ENCODE measurements around the gene KANSL1.
"Not testable (repeated sequence)": the region's sequence is repeated elsewhere in the genome, so short reads cannot be mapped to it uniquely, and the experiment has no call there.

Gene KANSL1

DNA sequence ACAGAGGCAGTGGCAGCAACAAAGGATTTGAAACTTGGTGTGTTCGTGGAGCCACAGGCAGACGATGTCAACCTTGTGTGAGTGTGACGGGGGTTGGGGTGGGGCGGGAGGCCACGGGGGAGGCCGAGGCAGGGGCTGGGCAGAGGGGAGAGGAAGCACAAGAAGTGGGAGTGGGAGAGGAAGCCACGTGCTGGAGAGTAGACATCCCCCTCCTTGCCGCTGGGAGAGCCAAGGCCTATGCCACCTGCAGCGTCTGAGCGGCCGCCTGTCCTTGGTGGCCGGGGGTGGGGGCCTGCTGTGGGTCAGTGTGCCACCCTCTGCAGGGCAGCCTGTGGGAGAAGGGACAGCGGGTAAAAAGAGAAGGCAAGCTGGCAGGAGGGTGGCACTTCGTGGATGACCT is 168.6 kb downstream of the KANSL1 start:
- TF ChIP-seq OSR1 (CRISPR knock-in tag; IDR thresholded peaks at IDR 0.05) (no peak), ESRRG (CRISPR knock-in tag; IDR thresholded peaks at IDR 0.05) (no peak), ZNF565 (CRISPR knock-in tag; conservative IDR thresholded peaks at IDR 0.05; ENCODE audit: low read depth) (no peak), ZFP30 (CRISPR knock-in tag; IDR thresholded peaks at IDR 0.05) (no peak), TCF4 (CRISPR knock-in tag; IDR thresholded peaks at IDR 0.05; ENCODE audit: borderline replicate concordance) (no peak), ZC3H10 (CRISPR knock-in tag; IDR thresholded peaks at IDR 0.05) (no peak)

DNA sequence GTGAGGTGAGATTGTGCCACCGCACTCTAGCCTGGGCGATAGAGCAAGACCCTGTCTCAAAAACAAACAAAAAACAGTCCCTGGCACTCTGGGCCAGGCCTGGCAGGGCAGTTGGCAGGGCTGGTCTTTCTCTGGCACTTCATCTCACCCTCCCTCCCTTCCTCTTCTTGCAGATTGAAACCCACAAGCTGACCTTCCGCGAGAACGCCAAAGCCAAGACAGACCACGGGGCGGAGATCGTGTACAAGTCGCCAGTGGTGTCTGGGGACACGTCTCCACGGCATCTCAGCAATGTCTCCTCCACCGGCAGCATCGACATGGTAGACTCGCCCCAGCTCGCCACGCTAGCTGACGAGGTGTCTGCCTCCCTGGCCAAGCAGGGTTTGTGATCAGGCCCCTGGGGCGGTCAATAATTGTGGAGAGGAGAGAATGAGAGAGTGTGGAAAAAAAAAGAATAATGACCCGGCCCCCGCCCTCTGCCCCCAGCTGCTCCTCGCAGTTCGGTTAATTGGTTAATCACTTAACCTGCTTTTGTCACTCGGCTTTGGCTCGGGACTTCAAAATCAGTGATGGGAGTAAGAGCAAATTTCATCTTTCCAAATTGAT is 169.3 kb downstream of the KANSL1 start:
- no peak for ATAC-seq
- no peak for TF ChIP-seq ARNTL (CRISPR knock-in tag; IDR thresholded peaks at IDR 0.05; ENCODE audit: borderline replicate concordance, low read depth)
- TF ChIP-seq, protein P1, sequence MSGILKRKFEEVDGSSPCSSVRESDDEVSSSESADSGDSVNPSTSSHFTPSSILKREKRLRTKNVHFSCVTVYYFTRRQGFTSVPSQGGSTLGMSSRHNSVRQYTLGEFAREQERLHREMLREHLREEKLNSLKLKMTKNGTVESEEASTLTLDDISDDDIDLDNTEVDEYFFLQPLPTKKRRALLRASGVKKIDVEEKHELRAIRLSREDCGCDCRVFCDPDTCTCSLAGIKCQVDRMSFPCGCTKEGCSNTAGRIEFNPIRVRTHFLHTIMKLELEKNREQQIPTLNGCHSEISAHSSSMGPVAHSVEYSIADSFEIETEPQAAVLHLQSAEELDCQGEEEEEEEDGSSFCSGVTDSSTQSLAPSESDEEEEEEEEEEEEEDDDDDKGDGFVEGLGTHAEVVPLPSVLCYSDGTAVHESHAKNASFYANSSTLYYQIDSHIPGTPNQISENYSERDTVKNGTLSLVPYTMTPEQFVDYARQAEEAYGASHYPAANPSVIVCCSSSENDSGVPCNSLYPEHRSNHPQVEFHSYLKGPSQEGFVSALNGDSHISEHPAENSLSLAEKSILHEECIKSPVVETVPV (CRISPR knock-in tag; IDR thresholded peaks at IDR 0.05) = no peak
- no peak for TF ChIP-seq SNAI2 (CRISPR knock-in tag; IDR thresholded peaks at IDR 0.05)
- no peak for TF ChIP-seq ZFP30 (CRISPR knock-in tag; IDR thresholded peaks at IDR 0.05)
- TF ChIP-seq, protein P2, sequence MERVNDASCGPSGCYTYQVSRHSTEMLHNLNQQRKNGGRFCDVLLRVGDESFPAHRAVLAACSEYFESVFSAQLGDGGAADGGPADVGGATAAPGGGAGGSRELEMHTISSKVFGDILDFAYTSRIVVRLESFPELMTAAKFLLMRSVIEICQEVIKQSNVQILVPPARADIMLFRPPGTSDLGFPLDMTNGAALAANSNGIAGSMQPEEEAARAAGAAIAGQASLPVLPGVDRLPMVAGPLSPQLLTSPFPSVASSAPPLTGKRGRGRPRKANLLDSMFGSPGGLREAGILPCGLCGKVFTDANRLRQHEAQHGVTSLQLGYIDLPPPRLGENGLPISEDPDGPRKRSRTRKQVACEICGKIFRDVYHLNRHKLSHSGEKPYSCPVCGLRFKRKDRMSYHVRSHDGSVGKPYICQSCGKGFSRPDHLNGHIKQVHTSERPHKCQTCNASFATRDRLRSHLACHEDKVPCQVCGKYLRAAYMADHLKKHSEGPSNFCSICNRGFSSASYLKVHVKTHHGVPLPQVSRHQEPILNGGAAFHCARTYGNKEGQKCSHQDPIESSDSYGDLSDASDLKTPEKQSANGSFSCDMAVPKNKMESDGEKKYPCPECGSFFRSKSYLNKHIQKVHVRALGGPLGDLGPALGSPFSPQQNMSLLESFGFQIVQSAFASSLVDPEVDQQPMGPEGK (CRISPR knock-in tag; IDR thresholded peaks at IDR 0.05; ENCODE audit: borderline replicate concordance) = no peak
- no peak for TF ChIP-seq ZNF70 (CRISPR knock-in tag; IDR thresholded peaks at IDR 0.05)
- TF ChIP-seq RARB (CRISPR knock-in tag; IDR thresholded peaks at IDR 0.05) = no peak
- TF ChIP-seq, protein P3, sequence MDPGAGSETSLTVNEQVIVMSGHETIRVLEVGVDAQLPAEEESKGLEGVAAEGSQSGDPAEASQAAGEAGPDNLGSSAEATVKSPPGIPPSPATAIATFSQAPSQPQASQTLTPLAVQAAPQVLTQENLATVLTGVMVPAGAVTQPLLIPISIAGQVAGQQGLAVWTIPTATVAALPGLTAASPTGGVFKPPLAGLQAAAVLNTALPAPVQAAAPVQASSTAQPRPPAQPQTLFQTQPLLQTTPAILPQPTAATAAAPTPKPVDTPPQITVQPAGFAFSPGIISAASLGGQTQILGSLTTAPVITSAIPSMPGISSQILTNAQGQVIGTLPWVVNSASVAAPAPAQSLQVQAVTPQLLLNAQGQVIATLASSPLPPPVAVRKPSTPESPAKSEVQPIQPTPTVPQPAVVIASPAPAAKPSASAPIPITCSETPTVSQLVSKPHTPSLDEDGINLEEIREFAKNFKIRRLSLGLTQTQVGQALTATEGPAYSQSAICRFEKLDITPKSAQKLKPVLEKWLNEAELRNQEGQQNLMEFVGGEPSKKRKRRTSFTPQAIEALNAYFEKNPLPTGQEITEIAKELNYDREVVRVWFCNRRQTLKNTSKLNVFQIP (CRISPR knock-in tag; IDR thresholded peaks at IDR 0.05; ENCODE audit: borderline replicate concordance, low read depth) = no peak

More for the DNA sequence above, 168.6 kb downstream of the KANSL1 start:
- no peak for ATAC-seq

DNA sequence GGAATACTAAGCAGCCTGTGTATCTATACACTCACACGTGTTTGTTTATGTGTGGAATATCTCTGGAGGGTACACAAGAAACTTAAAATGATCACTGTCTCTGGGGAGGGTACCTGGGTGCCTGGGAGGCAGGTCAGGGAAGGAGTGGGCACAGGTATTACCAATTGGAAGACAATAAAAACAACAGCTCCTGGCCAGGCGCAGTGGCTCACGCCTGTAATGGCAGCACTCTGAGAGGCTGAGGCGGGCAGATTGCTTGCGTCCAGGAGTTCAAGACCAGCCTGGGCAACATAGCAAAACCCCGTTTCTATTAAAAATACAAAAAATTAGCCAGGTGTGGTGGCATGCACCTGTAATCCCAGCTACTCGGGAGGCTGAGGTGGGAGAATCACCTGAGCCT is 169.9 kb downstream of the KANSL1 start:
- ATAC-seq = not testable (repeated sequence)

DNA sequence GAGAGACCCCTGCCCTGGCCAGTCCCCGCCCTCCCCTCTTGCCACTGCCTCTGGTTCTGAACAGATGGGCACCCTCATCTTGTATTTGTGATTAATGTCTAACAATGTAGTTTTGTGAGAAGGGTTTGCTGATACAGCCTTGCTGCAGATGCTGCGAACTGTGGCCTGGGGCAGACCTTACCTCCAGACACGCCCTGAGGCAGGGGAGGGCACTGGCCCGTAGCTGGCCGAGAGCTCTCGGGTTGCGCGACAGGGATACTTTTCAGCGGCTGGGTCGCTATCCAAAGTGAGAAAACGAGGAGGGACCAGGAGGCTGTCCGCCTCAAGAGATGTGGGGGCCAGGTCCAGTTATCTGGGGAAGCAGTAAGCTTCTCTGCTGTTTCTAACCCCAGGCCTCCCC is 172.2 kb downstream of the KANSL1 start:
- no peak for TF ChIP-seq TOX (CRISPR knock-in tag; IDR thresholded peaks at IDR 0.05; ENCODE audit: borderline replicate concordance)
- TF ChIP-seq ESRRG (CRISPR knock-in tag; IDR thresholded peaks at IDR 0.05) = no peak
- TF ChIP-seq, protein P4, sequence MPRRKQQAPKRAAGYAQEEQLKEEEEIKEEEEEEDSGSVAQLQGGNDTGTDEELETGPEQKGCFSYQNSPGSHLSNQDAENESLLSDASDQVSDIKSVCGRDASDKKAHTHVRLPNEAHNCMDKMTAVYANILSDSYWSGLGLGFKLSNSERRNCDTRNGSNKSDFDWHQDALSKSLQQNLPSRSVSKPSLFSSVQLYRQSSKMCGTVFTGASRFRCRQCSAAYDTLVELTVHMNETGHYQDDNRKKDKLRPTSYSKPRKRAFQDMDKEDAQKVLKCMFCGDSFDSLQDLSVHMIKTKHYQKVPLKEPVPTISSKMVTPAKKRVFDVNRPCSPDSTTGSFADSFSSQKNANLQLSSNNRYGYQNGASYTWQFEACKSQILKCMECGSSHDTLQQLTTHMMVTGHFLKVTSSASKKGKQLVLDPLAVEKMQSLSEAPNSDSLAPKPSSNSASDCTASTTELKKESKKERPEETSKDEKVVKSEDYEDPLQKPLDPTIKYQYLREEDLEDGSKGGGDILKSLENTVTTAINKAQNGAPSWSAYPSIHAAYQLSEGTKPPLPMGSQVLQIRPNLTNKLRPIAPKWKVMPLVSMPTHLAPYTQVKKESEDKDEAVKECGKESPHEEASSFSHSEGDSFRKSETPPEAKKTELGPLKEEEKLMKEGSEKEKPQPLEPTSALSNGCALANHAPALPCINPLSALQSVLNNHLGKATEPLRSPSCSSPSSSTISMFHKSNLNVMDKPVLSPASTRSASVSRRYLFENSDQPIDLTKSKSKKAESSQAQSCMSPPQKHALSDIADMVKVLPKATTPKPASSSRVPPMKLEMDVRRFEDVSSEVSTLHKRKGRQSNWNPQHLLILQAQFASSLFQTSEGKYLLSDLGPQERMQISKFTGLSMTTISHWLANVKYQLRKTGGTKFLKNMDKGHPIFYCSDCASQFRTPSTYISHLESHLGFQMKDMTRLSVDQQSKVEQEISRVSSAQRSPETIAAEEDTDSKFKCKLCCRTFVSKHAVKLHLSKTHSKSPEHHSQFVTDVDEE (CRISPR knock-in tag; IDR thresholded peaks at IDR 0.05) = no peak
- TF ChIP-seq ISL1 (CRISPR knock-in tag; IDR thresholded peaks at IDR 0.05) = no peak
- no peak for TF ChIP-seq ZFP30 (CRISPR knock-in tag; IDR thresholded peaks at IDR 0.05)
- no peak for TF ChIP-seq TCF4 (CRISPR knock-in tag; IDR thresholded peaks at IDR 0.05; ENCODE audit: borderline replicate concordance)
- no peak for ATAC-seq

DNA sequence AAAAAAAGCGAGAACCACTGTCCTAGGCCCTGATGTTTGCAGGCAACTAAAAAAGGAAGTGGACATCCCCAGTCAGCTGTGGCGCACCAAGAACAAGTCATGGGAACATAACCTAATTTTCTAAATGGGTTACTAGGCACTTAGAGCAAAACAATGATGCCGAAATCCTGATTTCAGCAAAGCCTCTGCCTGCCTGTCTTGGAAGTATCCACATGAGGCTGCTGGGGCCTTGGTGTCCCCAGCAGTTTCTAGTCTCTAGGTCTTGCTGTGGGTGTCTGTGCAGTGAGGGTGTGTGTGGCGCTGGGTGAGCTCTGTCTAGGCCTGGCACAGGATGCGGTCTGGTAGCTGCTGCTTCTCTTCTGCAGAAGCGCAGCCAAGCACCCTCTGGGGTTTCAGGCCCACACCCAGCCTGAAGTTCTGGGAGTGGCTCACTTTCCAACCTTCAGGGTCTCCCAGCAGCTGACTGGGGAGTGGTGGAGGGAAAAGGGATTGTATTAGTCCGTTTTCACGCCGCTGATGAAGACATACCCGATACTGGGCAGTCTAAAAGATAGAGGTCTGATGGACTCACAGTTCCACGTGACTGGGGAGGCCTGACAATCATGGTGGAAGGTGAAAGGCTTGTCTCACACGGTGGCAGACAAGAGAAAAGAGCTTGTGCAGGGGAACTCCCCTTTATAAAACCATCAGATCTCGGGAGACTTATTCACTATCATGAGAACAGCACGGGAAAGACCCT is 173.0 kb downstream of the KANSL1 start:
- no peak for ATAC-seq
- TF ChIP-seq ISL1 (CRISPR knock-in tag; IDR thresholded peaks at IDR 0.05) = no peak
- no peak for TF ChIP-seq ZNF70 (CRISPR knock-in tag; IDR thresholded peaks at IDR 0.05)
- TF ChIP-seq, protein P4 (CRISPR knock-in tag; IDR thresholded peaks at IDR 0.05) = no peak
- TF ChIP-seq, protein P5, sequence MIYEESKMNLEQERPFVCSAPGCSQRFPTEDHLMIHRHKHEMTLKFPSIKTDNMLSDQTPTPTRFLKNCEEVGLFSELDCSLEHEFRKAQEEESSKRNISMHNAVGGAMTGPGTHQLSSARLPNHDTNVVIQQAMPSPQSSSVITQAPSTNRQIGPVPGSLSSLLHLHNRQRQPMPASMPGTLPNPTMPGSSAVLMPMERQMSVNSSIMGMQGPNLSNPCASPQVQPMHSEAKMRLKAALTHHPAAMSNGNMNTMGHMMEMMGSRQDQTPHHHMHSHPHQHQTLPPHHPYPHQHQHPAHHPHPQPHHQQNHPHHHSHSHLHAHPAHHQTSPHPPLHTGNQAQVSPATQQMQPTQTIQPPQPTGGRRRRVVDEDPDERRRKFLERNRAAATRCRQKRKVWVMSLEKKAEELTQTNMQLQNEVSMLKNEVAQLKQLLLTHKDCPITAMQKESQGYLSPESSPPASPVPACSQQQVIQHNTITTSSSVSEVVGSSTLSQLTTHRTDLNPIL (CRISPR knock-in tag; IDR thresholded peaks at IDR 0.05; ENCODE audit: low read depth) = no peak
- no peak for TF ChIP-seq GLIS3 (CRISPR knock-in tag; IDR thresholded peaks at IDR 0.05)
- TF ChIP-seq BACH2 (CRISPR knock-in tag; IDR thresholded peaks at IDR 0.05; ENCODE audit: borderline replicate concordance) = no peak
- TF ChIP-seq, protein P3 (CRISPR knock-in tag; IDR thresholded peaks at IDR 0.05; ENCODE audit: borderline replicate concordance, low read depth) = no peak
